Measurements from ENCODE around the gene SAP25.

GRCh38 chr7:100606313-100606712 lies 32.6 kb upstream of the SAP25 start:
- TF ChIP-seq, protein P1, sequence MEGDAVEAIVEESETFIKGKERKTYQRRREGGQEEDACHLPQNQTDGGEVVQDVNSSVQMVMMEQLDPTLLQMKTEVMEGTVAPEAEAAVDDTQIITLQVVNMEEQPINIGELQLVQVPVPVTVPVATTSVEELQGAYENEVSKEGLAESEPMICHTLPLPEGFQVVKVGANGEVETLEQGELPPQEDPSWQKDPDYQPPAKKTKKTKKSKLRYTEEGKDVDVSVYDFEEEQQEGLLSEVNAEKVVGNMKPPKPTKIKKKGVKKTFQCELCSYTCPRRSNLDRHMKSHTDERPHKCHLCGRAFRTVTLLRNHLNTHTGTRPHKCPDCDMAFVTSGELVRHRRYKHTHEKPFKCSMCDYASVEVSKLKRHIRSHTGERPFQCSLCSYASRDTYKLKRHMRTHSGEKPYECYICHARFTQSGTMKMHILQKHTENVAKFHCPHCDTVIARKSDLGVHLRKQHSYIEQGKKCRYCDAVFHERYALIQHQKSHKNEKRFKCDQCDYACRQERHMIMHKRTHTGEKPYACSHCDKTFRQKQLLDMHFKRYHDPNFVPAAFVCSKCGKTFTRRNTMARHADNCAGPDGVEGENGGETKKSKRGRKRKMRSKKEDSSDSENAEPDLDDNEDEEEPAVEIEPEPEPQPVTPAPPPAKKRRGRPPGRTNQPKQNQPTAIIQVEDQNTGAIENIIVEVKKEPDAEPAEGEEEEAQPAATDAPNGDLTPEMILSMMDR (IDR thresholded peaks at IDR 0.05): no peak
- no peak for TF ChIP-seq EZH2 (IDR thresholded peaks at IDR 0.05; ENCODE audit: borderline replicate concordance, insufficient read depth, low read depth, low read length, poor library complexity, severe bottlenecking)
